Hematopoietic multipotent progenitor cell (in vitro differentiated cells): ENCODE data around the gene P2RX1. TPM values are rescaled to one million over a fixed set of nuclear protein-coding genes. Genes with fewer than 3 reads are reported as not detected.

ENCODE experiments used
- DNase-seq, 3 donors: peaks; one replicate each; pipeline ENCODE4 v3.0.0-alpha.2; 2011 to 2015; ENCODE audit warnings: low read depth in 2 of 3, low spot score in 2 of 3
- total RNA-seq: library from RNA; depleted of rRNA; stranded (reverse); fragments of >200 nt; gene quantifications from one replicate; pipeline ENCODE4 v1.2.3, GENCODE V29; 2012

P2RX1 gene
- total RNA-seq, 1 donor, result 160 TPM

DNA sequence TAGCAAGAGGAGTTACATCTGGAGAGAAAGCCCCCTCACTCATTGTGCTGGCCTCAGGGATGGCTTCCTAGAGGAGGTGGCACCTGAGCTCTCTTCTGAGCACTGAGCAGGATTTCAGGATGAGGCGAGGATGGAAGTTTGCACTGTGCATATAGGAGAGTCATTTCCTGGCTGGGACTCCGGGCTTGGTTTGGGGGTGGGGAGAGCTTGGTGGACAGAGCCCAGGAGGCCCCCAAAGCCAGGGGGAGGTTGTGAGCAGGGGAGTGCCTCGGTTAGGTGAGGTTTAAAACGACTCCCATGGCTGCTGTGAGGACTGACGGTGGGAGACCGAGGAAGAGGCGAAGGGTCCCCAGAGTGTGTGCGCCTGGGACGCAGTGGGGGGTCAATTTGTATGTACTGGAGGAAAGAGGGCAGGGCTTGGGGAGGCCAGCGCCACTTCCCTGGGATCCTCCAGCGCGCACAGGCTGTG lies 24.6 kb downstream of the P2RX1 start:
- DNase-seq, result no peak

DNA sequence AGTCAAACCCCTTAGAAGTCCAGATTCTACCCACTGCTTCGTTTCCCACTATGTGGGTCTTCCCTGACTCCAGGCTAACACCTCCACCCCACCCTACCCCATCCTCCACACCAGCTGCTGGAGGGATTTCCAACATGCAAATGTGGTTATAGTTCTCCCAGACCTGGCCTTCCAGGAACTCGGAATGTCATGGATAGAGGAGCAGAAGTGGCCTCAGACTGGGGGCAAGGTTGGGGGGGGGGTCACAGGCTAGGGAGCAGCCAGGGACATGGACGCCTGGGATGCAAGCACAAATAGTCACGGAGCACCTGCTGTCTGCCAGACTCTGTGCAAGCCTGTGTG lies 25.4 kb downstream of the P2RX1 start:
- DNase-seq, result no peak

DNA sequence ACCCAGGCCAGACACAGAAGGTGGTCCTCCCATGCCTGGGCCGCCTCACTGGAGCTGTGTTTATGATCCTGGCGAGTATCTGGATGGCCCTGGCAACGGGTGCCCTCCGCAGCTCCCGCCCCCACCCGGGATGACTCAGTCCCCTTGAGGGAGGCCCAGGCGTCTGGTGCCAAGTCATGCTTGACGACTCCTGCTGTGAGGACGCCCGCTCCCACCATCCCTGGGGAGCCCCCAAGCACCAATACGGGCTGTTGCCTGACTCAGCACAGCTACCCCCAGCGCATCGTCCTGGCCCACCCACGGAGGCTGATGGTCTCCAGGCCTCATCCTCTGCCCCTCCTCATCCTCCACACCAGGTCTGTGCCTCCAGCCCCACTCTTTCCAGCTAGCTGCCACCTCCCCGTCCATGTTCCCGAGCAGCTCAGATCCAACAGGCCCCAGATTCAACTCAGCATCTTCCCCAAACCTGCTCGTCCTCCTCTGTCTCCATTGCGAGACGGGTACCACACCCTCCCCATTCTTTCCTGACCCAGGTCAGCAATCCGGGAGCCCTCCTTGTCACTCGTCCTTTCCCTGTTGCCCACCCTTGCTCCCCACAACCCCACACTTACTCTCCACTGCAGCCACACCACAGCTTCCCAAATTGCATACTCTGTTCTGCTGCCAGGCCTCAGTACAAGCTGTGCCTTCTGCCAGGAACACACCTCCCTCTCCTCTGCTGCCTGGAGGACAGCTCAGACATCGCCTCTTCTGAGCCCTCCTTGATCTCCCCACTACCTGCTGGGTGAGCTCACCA lies 26.0 kb downstream of the P2RX1 start:
- no peak for DNase-seq

DNA sequence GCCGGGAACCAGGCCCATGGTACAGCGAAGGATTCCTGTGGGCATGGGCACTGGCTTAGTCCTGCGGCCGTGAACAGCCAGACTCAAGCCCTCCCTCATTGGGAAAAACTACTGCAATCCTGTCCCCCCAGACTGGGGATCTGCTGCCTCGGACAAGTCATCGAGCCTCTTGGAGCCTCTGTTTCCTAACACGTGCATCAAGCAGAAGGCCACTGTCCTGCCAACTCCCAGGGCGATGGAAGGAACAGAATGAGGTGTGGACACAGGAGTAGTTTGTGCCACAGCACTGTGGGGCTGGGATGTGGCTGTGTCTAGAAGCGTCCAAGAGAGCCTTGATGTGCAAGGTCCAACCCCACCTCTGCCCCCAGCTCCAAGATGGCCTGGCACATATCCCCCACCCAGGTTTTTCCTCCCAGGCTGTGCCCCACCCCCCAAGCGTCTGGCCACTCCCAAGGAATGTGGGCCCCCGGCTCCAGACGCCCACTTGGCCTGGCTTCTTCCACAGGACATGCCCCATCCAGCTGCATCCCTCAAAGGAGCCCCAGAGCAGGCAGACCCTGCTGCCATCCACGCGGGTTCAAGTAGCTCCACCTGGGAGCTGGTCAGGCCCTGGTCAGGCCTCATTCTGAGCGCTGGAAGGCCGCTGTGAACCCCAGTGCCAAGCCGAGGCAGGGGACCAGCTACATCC lies 26.8 kb downstream of the P2RX1 start:
- no peak for DNase-seq

DNA sequence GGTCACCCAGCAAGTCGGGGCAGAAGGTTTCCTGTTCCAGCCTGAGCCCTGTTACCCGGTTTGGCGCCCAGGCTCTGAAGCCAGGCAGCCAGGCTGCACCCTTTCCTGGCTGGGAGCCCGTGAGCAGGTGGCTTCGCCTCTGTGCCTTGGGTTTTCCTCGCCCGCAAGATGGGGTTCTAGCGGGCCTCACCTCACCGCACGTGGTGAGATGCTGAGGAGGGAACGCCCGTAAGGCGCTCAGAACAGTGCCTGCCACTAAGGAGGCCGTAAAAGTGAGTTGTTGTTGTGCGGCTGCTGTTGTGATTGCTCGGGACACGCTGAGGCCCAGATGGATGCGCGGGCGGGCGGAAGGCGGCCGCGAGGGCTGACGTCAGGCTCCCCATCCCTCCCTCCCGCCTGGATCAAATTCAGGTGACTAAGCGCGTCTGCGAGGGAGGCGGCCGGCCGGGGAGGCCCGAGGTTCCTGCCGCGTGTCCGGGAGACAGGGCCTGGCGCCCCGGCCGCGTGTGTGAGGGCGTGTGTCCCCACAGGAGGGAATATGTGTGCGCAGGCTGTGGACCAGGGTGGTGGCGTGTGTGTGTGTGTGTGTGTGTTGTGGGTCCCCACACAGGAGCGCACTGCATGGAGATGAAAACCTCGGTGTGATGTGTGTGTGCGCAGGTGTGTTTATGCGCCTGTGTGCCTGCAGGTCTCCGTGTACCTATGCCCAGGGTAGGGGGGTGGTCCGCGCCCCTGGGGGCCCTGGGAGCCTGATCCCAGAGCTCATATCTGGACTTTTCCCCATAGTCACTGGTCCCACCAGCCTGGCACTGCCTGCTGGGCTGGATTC lies 27.7 kb downstream of the P2RX1 start:
- no peak for DNase-seq

DNA sequence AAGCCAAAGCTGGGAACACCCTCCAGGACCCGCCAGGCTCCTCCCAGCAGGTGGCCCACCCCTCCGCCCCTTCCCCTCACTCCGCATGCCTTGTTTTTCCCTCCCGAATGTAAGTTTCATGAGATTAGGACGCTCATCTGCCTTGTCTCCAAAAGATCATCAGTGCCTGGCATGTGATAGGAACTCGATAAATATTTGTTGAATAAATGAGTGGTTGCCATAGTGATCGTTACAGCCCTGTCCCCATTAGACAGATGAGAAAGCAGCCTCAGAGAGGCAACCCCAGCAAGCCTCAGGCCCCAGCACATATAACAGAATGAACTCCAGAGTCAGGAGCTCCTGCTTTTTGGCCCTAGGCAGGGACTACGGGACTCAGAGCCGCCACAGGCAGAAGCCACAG lies 28.5 kb downstream of the P2RX1 start:
- no peak for DNase-seq

DNA sequence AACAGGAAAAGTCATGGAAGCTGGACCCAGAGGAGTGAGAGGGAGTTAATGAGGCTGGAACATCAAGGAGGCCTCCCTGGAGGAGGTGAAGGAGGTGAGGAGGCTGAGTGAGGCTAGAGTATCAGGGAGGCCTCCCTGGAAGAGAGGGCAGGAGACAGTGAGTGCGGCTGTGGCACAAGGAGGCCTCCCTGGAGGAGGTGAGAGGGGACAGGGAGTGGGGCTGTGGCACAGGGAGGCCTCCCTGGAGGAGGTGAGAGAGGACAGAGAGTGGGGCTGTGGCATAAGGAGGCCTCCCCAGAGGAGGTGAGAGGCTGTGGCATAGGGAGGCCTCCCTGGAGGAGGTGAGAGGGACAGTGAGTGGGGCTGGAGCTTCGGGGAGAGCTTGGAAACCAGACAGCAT lies 28.9 kb downstream of the P2RX1 start:
- DNase-seq, result no peak

DNA sequence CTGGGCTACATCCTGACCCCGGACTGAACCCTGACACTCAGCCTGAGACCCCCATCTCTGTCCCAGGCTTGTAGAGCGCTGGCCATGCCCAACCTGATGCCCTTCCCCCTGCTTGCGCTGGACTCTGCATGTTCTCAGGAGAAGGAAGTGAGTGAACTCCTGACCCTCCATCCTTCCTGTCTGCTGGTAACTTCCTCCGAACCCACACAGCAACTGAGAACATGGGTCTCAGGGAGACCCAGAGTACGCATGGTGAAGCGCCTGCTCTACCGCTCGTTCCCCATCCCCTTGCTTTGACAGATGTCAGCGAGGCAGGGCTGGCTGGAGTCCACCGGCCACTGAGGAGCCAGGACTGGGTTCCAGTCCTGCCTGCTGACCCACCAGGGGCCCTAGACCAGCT lies 29.5 kb downstream of the P2RX1 start:
- no peak for DNase-seq

DNA sequence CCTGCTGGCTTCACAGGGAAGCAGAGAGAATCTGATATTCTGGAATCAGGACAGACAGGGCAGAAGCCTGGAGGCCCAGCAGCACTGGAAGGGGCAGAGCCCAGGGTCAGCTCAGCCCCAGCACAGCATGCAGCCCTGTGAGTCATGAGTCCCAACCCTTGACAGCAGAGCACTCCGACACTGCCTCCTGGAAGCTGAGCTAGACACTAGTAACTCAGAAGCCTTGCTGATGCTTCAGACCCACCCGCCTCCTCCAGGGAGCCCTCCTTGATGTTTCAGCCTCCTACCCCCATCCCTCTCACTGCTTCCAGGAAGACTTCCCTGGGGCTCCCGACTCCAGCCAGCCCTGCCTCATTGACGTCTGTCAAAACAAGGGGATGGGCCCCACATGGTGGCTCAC lies 30.3 kb downstream of the P2RX1 start:
- DNase-seq, result no peak

DNA sequence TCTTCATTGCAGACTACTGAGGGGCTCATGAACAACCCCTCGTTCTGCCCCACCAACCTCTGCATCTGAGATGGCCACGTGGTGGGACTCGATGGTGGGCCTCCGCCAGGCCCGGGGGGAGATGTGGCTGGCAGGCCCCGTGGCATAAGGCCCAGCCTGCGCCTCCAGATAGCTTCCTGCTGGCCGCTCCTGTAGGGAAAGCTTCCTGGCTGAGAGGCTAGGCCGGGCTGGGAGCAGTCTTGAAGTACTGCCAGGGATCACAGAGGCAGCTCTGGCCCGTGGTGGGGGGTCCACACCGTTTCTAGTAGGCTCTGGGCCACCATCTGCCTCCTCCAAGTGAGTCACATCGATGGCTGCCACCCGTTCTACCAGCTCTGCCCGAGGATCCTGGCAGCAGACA lies 31.0 kb downstream of the P2RX1 start:
- no peak for DNase-seq

DNA sequence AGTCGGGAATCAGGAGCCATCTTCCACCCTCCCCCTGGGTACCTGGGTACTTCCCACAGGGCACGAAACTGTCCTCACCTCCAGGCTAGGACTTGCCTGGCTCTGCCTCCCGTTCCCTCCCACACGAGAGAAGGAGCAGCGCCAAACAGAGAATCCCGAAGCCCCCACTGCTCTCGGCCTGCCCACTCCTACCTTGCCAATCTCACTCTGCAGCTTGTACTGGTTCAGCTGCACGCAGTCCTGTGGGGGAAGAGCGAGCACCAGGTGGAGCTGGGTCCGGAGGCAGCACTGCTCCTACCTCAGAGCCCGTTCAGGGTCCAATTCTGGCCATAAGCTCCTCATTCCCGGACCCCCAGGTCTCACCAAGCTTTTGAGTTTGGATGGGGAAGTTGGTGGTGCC lies 32.1 kb downstream of the P2RX1 start:
- no peak for DNase-seq

DNA sequence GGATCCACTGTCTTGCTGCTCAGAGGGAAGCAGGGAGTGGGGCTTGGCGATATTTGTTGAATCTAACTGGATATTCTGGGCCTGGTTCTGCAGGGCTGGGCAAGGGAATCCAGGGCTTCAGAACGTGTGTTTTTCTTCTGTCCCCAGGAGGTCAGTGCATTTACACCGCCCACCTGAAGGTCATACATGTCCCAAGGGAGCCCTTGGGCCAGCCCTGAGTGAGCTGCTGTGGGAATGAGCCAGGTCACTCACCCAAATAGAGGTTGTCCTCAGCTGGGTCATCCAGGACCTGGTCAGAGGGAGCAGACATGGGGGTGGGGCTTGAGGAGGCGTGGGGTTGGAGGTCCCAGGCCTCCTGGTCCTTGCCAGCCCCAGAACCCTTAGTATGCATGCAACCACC lies 34.0 kb downstream of the P2RX1 start:
- DNase-seq, result no peak

DNA sequence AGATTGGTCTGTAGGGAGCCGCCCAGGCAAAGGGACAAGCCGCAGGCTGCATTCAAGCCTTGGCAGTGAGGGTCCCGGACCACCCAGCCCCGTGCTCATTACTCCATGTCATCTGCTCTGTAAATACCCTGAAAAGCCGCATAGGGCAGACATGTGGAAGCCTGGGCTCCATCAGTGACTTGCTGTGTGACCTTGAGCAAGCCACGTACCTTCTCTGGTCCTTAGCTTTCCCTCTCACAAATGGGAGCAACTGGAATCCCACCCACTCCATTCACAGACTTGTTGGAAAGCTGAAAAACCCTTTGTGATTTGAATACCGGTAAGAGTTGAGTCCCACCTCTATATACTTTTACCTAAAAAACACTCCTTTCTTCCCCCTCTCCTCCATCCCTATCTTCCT lies 35.3 kb downstream of the P2RX1 start:
- DNase-seq, result no peak

DNA sequence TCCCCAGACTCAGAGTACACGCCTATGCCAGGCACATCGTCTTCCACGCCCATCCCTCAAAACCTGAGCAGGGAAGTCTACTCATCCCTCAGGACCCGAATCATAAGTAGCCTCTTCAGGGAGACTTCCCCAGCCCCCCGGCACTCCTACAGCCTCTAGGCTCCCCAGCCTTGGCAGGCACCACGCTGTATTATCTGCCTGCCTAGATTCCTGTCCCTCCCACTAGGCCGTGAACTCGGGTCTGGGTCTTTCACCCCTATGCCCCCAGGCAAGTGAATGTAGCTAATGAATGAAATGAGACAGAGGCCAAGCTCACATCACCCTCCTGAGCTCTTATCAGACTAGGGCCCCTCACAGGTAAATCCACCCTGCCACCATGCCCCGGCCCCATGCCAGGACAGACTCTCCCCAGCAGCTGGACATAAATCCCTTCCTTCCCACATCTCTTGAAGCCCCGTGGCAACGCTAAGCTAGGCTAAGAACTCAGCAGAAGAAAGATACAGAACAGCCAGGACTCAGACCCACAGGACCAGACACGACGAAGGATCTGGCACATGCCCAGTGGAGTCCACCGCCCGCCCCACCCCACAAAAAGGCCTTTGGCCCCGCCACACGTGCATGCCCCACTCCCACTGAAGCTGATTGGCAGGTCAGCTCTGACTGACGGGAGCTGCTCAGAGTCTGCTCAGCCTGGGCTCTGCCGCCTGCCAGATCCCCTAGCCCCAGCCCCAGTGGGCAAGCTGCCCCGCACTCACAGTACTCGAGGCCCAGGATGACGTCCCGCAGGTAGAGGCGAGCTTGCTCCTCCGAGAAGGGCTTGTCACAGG lies 36.5 kb downstream of the P2RX1 start:
- DNase-seq, result no peak

DNA sequence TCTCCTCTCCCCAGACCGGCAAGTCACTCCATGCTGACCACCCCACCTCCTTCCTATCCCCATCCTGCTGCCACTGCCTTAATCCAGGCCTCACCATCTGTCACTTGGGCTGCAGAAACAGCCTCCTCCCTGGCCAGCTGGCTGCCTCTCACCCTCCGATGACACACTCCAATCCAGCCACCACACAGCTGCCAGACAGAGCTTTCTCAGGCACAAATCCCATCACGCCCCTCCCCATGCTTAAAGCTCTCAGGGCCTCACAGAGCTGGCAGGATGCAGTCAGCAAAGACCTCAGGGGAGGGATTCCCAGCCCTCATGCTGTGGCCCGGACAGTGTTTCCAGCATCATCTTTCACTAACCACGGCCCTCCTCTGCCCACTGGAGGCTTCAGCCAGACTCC lies 37.1 kb downstream of the P2RX1 start:
- DNase-seq, result no peak

DNA sequence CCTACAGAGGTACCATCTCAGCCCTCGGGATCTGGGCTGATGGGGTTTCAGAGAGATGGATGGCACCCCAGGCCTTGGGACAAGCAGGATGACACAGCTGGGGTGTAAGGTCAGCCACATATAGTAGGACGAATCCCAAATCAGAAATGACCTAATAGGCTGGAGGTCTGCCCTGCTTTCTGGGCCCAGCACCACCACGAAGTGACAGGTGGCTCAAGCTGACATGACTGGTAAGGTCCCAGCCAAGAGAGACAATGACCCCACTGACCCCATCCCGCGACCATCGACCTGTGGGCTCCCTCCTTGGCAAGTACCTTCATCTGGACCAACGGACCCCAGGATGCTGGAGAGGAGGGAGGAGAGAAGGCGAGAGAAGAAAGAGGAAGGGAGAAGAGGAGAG lies 39.0 kb downstream of the P2RX1 start:
- no peak for DNase-seq

DNA sequence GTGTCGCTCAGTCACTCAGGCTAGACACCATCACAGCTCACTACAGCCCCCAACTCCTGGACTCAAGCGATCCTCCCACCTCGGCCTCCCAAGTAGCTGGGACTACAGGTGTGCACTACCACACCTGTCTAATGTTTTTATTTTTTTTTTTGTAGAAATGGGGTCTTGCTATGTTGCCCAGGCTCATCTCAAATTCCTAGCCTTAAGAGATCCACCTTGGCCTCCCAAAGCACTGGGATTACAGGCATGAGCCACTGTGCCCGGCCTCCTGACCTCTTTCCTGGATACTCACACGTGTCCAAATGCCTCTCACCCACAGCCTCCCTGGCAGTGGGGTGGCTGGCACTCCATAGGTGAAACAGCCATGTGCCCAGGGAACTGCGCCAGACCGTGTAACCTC lies 40.9 kb downstream of the P2RX1 start:
- DNase-seq, result no peak

DNA sequence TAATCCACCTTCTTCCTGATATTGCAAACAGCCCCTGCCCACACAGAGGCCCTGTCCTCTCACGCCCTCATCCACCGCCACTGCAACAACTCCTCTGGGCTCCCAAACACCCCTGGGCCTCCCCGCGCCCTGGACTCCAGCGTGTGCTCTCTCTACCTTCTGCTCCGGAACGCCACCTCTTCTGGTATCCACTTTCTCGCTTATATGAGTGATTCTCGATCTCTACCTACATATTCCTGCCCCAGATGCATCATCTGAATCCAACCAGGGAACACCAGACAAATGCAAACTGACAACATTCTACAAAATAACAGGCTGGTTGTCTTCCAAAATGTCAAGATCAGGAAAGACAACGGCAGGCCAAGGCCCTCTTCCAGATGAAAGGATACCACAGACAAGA lies 42.4 kb downstream of the P2RX1 start:
- DNase-seq, result no peak

DNA sequence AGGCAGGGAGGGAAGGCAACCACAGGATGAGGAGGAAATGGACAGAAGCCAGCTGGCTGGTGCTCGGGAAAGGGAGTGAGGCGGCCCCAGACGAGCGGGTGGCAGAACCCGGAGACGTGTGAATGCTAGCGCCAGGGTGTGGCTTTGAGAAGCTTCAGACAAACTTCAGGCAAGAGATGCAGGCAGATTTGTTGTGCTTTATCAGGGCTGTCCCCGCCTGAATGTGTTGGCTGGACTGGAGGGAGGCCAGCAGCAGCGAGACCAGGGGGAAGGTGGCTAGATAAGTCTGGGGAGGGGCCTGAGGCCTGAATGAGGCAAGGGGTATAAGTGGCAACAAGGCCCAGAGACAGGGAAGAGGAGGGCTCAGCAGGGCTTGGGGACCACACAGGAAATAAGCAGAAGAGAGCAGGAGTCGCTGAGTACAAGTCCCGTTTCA lies 45.4 kb downstream of the P2RX1 start:
- no peak for DNase-seq

DNA sequence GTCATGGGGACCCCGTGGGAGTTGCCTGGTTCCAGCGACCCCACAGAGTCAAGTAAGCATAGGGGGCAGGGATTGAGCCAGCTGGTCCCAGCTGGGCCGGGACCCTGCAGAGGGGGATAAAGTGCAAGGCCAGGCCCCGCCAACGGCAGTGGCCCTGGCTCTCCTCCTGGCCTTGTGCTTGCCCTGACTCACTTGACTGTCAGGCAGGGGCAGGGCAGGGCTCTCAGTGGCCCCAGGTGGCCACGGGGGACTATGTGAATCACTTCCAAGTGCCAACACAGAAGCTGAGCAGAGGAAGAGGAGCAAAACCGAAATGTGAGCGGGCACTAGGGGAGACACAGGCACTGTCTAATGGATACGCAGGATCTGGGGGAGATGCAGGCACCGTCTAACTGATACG lies 48.7 kb downstream of the P2RX1 start:
- no peak for DNase-seq

DNA sequence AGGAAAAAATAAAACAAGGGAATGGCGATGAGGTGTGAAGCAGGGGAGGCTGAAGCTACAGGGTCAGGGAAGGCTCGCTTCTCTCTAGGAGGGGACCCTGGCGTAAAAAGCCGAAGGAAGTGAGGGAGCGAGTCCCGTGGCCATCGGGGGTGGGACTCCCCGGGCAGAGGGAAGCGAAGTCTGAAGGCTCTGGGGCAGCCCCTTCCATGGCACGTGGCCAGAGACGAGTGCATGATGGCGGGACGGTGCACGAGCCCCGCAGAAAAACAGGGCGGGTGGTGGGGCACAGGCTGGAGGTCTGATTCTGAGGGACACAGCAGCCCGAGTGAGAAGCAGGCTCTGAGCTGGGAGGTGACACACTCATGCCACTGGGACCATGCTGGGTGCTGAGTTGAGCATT lies 49.2 kb downstream of the P2RX1 start:
- DNase-seq, result no peak
